ENCODE results near the gene NME3.
"Not testable (repeated sequence)": the region's sequence is repeated elsewhere in the genome, so short reads cannot be mapped to it uniquely, and the experiment has no call there.

Gene NME3

GRCh38 chr16:1771188-1771863 is at the start of gene NME3:
TSS of gene NME3 (minus strand) at chr16:1771543. CDS start at chr16:1771534, 9 bp downstream.
- DNase-seq (ENCODE audit: low read depth), result no peak

GRCh38 chr16:1820946-1821290 is 49.6 kb upstream of the NME3 start:
- DNase-seq (ENCODE audit: low read depth), result no peak

GRCh38 chr16:1820096-1820945 is 49.0 kb upstream of the NME3 start:
- no peak for DNase-seq (ENCODE audit: low read depth)

GRCh38 chr16:1819611-1820010 is 48.3 kb upstream of the NME3 start:
- no peak for DNase-seq (ENCODE audit: low read depth)

GRCh38 chr16:1818873-1819525 is 47.7 kb upstream of the NME3 start:
- no peak for DNase-seq (ENCODE audit: low read depth)

GRCh38 chr16:1818204-1818872 is 47.0 kb upstream of the NME3 start:
- no peak for DNase-seq (ENCODE audit: low read depth)

- no peak for DNase-seq (ENCODE audit: low read depth)
Observed at GRCh38 chr16:1817716-1818115, 46.4 kb upstream of the NME3 start.

GRCh38 chr16:1817276-1817589 is 45.9 kb upstream of the NME3 start:
- DNase-seq (ENCODE audit: low read depth), result no peak

GRCh38 chr16:1816396-1817275 is 45.3 kb upstream of the NME3 start:
- DNase-seq (ENCODE audit: low read depth), result no peak

- DNase-seq (ENCODE audit: low read depth), result no peak
Observed at GRCh38 chr16:1815461-1815860, 44.1 kb upstream of the NME3 start.

- no peak for DNase-seq (ENCODE audit: low read depth)
Observed at GRCh38 chr16:1812732-1813163, 41.4 kb upstream of the NME3 start.

- DNase-seq (ENCODE audit: low read depth), result no peak
Observed at GRCh38 chr16:1810536-1810935, 39.2 kb upstream of the NME3 start.

- DNase-seq (ENCODE audit: low read depth), result no peak
Observed at GRCh38 chr16:1810106-1810505, 38.8 kb upstream of the NME3 start.

GRCh38 chr16:1809281-1809801 is 38.0 kb upstream of the NME3 start:
- DNase-seq (ENCODE audit: low read depth), result no peak

GRCh38 chr16:1808691-1809090 is 37.3 kb upstream of the NME3 start:
- no peak for DNase-seq (ENCODE audit: low read depth)

GRCh38 chr16:1807626-1808025 is 36.3 kb upstream of the NME3 start:
- no peak for DNase-seq (ENCODE audit: low read depth)

- peak; percentile 87 for DNase-seq (ENCODE audit: low read depth)
Observed at GRCh38 chr16:1800701-1801100, 29.4 kb upstream of the NME3 start.

GRCh38 chr16:1799263-1799662 is 27.9 kb upstream of the NME3 start:
- not testable (repeated sequence) for DNase-seq (ENCODE audit: low read depth)

GRCh38 chr16:1794908-1795666 is 23.7 kb upstream of the NME3 start:
- no peak for DNase-seq (ENCODE audit: low read depth)

- no peak for DNase-seq (ENCODE audit: low read depth)
Observed at GRCh38 chr16:1794221-1794871, 23.0 kb upstream of the NME3 start.
